Calu3 (cell line): ENCODE data around the gene SYCN. TPM values are rescaled to one million over a fixed set of nuclear protein-coding genes. Genes with fewer than 3 reads are reported as not detected.
A peak's percentile ranks its signal among the peaks of the same experiment; 100 is the strongest.

ENCODE experiments used
- BruUV-seq: library from RNA; stranded (reverse); fragments of 400-500 nt; replicated peaks from 2 replicates; lab custom pipeline; 2021; lab: Mats Ljungman, UMichigan
- CTCF ChIA-PET: fragments of 300-600 bp; sonication (Branson Sonifier 250); formaldehyde crosslinking; loops from one replicate; lab custom pipeline; 2022; ENCODE audit warnings: antibody characterized with exemption; lab: Charles Lee
- DNase-seq: peaks from one replicate; pipeline ENCODE4 v3.0.0; 2022
- H3K27ac Mint-ChIP-seq: one replicate; pipeline ENCODE4 v1.8.0; 2022; ENCODE audit warnings: mixed read lengths; ENCODE audit not compliant: unreplicated experiment
- H3K27me3 Mint-ChIP-seq: one replicate; pipeline ENCODE4 v1.8.0; 2022; ENCODE audit warnings: mixed read lengths; ENCODE audit not compliant: unreplicated experiment
- H3K36me3 Mint-ChIP-seq: one replicate; pipeline ENCODE4 v1.8.0; 2022; ENCODE audit warnings: mild to moderate bottlenecking, moderate library complexity, mixed read lengths; ENCODE audit not compliant: insufficient read depth, unreplicated experiment
- H3K4me1 Mint-ChIP-seq: one replicate; pipeline ENCODE4 v1.8.0; 2022; ENCODE audit warnings: mild to moderate bottlenecking, low read depth, mixed read lengths; ENCODE audit not compliant: unreplicated experiment
- H3K4me3 Mint-ChIP-seq: one replicate; pipeline ENCODE4 v1.8.0; 2022; ENCODE audit warnings: mild to moderate bottlenecking, low read depth, moderate library complexity, mixed read lengths; ENCODE audit not compliant: unreplicated experiment
- H3K9me3 Mint-ChIP-seq: one replicate; pipeline ENCODE4 v1.8.0; 2022; ENCODE audit warnings: low read depth, mixed read lengths; ENCODE audit not compliant: unreplicated experiment
- intact Hi-C: fragments of 100-400 bp; cut with micrococcal nuclease; formaldehyde crosslinking; loops from one replicate; pipeline ENCODE4 v1.10.0; 2022; ENCODE audit not compliant: unreplicated experiment
- total RNA-seq: library from RNA; stranded (reverse); gene quantifications from 2 replicates; pipeline ENCODE4 v1.2.3, GENCODE V29; 2022
- TF ChIP-seq, protein P1 (sequence below): fragments of 200-600 bp; IDR thresholded peaks from one replicate; pipeline ENCODE4 v1.8.0; 2022; ENCODE audit warnings: antibody characterized with exemption; ENCODE audit not compliant: unreplicated experiment

The SYCN gene
- total RNA-seq, 1 experiment from 2014 or later, result not detected

DNA sequence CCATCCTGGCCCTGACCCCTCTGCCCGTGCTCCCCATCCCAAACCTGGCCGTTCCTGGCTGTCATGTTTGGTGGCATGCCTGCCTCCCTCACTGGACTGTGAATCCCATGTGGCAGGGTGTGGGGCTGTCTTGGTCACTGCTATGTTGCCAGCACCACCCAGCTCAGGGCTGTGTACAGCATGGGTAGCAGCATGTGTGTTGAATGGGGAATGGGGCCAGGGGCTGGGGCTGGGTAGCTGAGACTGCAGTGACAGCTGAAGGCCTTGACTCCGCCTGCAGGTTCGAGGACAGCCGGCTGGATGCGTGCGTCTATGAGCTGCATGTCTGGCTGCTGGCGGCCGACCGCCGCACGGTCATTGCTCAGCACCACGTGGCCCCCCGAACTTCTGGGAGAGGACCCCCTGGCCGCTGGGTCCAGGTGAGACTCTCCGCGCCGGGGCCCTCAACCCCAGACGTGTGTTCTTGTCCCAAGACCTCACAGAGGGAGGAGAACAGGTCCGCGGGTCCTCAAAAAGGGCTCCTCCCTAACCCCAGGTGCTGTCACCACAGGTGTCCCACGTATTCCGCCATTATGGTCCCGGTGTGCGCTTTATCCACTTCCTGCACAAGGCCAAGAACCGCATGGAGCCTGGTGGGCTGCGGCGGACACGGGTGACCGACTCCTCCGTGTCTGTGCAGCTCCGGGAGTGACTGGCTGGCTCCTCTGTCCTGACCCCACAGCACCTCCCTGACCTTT is 3.8 kb downstream of the SYCN start:
- no peak overlapping the region for H3K27ac Mint-ChIP-seq
- H3K27me3 Mint-ChIP-seq, result peaks cover 39% of the 10 kb centered on the region
- H3K4me3 Mint-ChIP-seq, result no peak overlapping the region
- CTCF ChIA-PET, result no interaction called here
- H3K36me3 Mint-ChIP-seq, result no peaks in the 10 kb centered on the region
- BruUV-seq, result no TSS peak
- no peaks in the 10 kb centered on the region for H3K9me3 Mint-ChIP-seq
- TF ChIP-seq, protein P1, sequence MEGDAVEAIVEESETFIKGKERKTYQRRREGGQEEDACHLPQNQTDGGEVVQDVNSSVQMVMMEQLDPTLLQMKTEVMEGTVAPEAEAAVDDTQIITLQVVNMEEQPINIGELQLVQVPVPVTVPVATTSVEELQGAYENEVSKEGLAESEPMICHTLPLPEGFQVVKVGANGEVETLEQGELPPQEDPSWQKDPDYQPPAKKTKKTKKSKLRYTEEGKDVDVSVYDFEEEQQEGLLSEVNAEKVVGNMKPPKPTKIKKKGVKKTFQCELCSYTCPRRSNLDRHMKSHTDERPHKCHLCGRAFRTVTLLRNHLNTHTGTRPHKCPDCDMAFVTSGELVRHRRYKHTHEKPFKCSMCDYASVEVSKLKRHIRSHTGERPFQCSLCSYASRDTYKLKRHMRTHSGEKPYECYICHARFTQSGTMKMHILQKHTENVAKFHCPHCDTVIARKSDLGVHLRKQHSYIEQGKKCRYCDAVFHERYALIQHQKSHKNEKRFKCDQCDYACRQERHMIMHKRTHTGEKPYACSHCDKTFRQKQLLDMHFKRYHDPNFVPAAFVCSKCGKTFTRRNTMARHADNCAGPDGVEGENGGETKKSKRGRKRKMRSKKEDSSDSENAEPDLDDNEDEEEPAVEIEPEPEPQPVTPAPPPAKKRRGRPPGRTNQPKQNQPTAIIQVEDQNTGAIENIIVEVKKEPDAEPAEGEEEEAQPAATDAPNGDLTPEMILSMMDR, result no peak
- peaks cover 26% of the 10 kb centered on the region for H3K4me1 Mint-ChIP-seq
- DNase-seq, result no peak
- intact Hi-C loops, result no loop called here

DNA sequence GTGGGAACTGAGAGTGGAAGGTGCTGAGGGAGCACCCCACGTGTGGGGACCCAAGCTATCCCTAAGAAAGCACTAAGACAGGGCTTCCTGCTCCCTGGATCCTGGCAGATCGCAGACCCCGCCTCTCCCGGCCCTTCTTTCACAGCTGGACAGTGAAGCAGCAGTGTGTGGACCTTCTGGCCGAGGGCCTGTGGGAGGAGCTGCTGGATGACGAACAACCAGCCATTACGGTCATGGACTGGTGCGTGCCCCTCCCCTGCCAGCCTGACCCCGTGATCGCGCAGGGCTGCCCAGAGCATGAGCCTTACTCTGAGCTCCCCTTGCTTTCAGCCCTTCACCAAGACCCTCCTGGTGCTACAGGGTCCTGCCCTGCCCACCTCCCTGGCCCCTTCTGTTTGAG is 5.0 kb downstream of the SYCN start:
- BruUV-seq, result no TSS peak
- TF ChIP-seq, protein P1, result no peak
- Mint-ChIP-seq H3K27ac (no peak overlapping the region), H3K9me3 (no peaks in the 10 kb centered on the region), H3K4me1 (peaks cover 31% of the 10 kb centered on the region), H3K4me3 (no peak overlapping the region), H3K36me3 (peaks cover 4% of the 10 kb centered on the region), H3K27me3 (peaks cover 39% of the 10 kb centered on the region)
- no peak for DNase-seq
- CTCF ChIA-PET, result interaction anchor here (0.6 to 0.7 kb wide), 2 partner anchors 12 to 151 kb away, joined by 3 to 5 read pairs; no protein-coding TSS in a partner anchor
- intact Hi-C loops, result no loop called here

DNA sequence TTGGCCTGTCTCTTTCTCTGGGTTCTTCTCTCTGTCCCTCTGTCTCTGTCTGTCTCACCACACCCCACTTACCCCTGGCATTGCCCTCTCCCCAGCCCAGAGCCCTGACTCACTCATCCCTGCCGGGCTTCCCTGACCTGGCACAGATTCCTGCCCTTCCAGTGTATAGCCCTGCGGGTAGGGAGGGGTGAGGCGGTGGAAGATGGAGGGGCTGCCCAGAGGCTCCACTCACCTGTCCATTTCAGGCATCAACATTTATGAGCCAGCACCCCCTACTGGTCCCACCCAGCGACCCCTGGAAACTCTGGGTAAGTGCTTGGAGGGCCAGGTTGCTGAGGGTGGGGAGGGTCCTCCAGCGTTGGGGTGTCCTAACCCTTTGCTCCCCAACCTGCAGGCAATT is 6.3 kb downstream of the SYCN start:
- Mint-ChIP-seq H3K36me3 (peaks cover 12% of the 10 kb centered on the region), H3K4me3 (peak overlapping the region; percentile 48), H3K27ac (no peak overlapping the region), H3K4me1 (peaks cover 38% of the 10 kb centered on the region), H3K27me3 (peaks cover 39% of the 10 kb centered on the region), H3K9me3 (no peaks in the 10 kb centered on the region)
- TF ChIP-seq, protein P1, result no peak
- no peak for DNase-seq
- intact Hi-C loops, result no loop called here
- BruUV-seq, result no TSS peak
- CTCF ChIA-PET, result no interaction called here

DNA sequence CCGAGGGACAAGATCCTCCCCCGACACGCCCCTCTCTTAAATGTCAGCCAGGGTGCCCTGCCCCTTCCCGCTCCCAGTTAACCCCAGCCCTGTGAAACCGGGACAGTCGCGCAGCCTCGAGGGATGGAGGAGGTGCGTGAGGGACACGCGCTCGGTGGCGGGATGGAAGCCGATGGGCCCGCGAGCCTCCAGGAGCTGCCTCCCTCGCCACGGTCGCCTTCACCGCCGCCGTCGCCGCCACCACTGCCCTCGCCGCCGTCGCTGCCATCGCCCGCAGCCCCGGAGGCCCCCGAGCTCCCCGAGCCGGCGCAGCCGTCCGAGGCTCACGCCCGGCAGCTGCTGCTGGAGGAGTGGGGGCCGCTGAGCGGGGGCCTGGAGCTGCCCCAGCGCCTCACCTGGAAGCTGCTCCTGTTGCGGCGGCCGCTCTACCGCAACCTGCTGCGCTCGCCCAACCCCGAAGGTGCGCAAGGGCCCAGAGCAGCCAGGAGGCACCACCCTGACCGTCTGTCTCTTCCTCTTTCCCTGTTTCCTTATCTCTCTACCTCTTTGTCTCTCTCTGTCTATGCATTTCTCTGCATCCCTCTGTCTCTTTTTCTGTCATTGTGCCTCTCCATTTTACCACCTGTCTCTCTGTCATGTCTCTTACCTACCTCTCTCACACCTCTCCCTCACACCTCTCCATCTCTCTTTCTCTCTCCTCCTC is 7.1 kb downstream of the SYCN start, which contains the start of gene NCCRP1:
Gene NCCRP1 (plus strand): TSS at position 105 of the 703 bp plus-strand sequence. CDS start 19 bp downstream, at position 124.
- DNase-seq, result no peak
- peaks cover 38% of the 10 kb centered on the region for H3K4me1 Mint-ChIP-seq
- CTCF ChIA-PET, result interaction anchor here (0.7 kb wide), 1 partner anchor 25 kb away, joined by 3 read pairs; no protein-coding TSS in a partner anchor
- peak within 1 kb of the TSS; percentile 26 for H3K27ac Mint-ChIP-seq
- TF ChIP-seq, protein P1, result no peak
- intact Hi-C loops, result no loop called here
- BruUV-seq, result no TSS peak
- no peaks in the 10 kb centered on the region for H3K9me3 Mint-ChIP-seq
- H3K4me3 Mint-ChIP-seq, result peak within 1 kb of the TSS; percentile 48
- peaks cover 39% of the 10 kb centered on the region for H3K27me3 Mint-ChIP-seq
- peaks cover 12% of the 10 kb centered on the region for H3K36me3 Mint-ChIP-seq
